Stimulated activated CD8-positive, alpha-beta memory T cell treated with anti-CD3 and anti-CD28 coated beads, Interleukin-7, amount 100 ng/mL, for 48 hours (primary cell): ENCODE measurements around the gene MAP4K1.
"Not testable (repeated sequence)": the region's sequence is repeated elsewhere in the genome, so short reads cannot be mapped to it uniquely, and the experiment has no call there.

Experiments used
- DNase-seq, 2 donors: peaks; one replicate each; pipeline ENCODE4 v3.0.0-alpha.2; 2020; ENCODE audit warnings: low read depth in 1 of 2; ENCODE audit errors: extremely low read depth in 1 of 2

The MAP4K1 gene

GRCh38 chr19:38653028-38653571 is 35.3 kb upstream of the MAP4K1 start:
- DNase-seq = no peak

- DNase-seq = no peak
These were observed 33.3 kb upstream of the MAP4K1 start for GRCh38 chr19:38650911-38651584.

- no peak for DNase-seq
These were observed 32.5 kb upstream of the MAP4K1 start for GRCh38 chr19:38650172-38650775.

- DNase-seq = no peak
These were observed 31.8 kb upstream of the MAP4K1 start for GRCh38 chr19:38649305-38650171.

- DNase-seq = no peak
These were observed 31.1 kb upstream of the MAP4K1 start for GRCh38 chr19:38648769-38649304.

- DNase-seq = no peak
These were observed 30.4 kb upstream of the MAP4K1 start for GRCh38 chr19:38647966-38648768.

- peak; percentile 97 to 100 for DNase-seq
These were observed 29.7 kb upstream of the MAP4K1 start, which contains the start of gene ACTN4 for GRCh38 chr19:38647368-38647965. ACTN4 (plus strand) TSS chr19:38647649; CDS start chr19:38647746, 97 bp downstream.

GRCh38 chr19:38644719-38645118 is 27.0 kb upstream of the MAP4K1 start:
- DNase-seq = no peak

- no peak for DNase-seq
These were observed 24.4 kb upstream of the MAP4K1 start for GRCh38 chr19:38642176-38642575.

GRCh38 chr19:38640368-38640767 is 22.6 kb upstream of the MAP4K1 start:
- no peak for DNase-seq

- DNase-seq = no peak
These were observed 21.9 kb upstream of the MAP4K1 start for GRCh38 chr19:38639679-38640078.

GRCh38 chr19:38638461-38638860 is 20.7 kb upstream of the MAP4K1 start:
- no peak for DNase-seq

- no peak for DNase-seq
These were observed 18.0 kb upstream of the MAP4K1 start for GRCh38 chr19:38635483-38636399.

GRCh38 chr19:38634757-38635482 is 17.2 kb upstream of the MAP4K1 start:
- peak; percentile 32 to 43 for DNase-seq

- DNase-seq = no peak
These were observed 14.9 kb upstream of the MAP4K1 start for GRCh38 chr19:38632476-38633213.

GRCh38 chr19:38631811-38632475 is 14.2 kb upstream of the MAP4K1 start:
- not testable (repeated sequence) for DNase-seq

- DNase-seq = not testable (repeated sequence)
These were observed 13.5 kb upstream of the MAP4K1 start for GRCh38 chr19:38631301-38631700.
